ENCODE data around the gene DNAJB5. TPM values are rescaled to one million over a fixed set of nuclear protein-coding genes. Genes with fewer than 3 reads are reported as not detected.

Gene DNAJB5
- total and polyA plus RNA-seq, 11 donors: 33.6 to 166 (median 88.5) TPM

DNA sequence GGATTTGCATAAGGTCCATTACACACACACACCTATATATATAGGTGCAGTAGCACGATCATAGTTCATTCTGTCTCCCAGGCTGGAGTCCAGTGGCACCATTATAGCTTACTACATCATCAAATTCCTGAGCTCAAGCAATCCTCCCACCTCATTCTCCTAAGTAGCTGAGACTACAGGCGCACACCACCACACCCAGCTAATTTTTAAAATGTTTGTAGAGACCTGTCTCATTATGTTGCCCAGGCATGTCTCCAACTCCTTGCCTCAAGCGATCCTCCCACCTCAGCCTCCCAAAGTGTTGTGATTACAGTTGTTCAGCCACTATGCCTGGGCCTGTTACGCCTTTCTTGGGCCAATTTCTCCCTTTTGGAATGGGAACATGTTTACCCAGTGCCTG, 39.7 kb downstream of the DNAJB5 start:
- no peak for ATAC-seq
- DNase-seq: no peak
- 71 to 95% (median 91%) methylated on average over 3 to 4 of the region's 4 CpGs for WGBS, 4 donors
- H3K9me3 ChIP-seq: no peaks in the 10 kb centered on the region
- TF ChIP-seq POLR2A (IDR thresholded peaks at IDR 0.05) (no peak), CTCF (IDR thresholded peaks at IDR 0.05) (no peak)
- no peak overlapping the region for H3K4me3 ChIP-seq
- intact Hi-C loops (cut with DNase I): no loop called here
- peaks cover 0 to 16% (median 8%) of the 10 kb centered on the region in 12 donors for H3K4me1 ChIP-seq
- no peak overlapping the region for H3K27ac ChIP-seq
- H3K27me3 ChIP-seq: no peaks in the 10 kb centered on the region
- peaks cover 0 to 35% (median 10%) of the 10 kb centered on the region in 9 donors for H3K36me3 ChIP-seq

GRCh38 chr9:35029852-35030251, 40.3 kb downstream of the DNAJB5 start:
- Histone ChIP-seq H3K4me1 (peaks cover 0 to 16% (median 8%) of the 10 kb centered on the region in 12 donors), H3K27me3 (no peaks in the 10 kb centered on the region), H3K36me3 (peaks cover 0 to 38% (median 12%) of the 10 kb centered on the region in 9 donors), H3K9me3 (no peaks in the 10 kb centered on the region), H3K4me3 (no peak overlapping the region), H3K27ac (no peak overlapping the region)
- intact Hi-C loops (cut with DNase I): no loop called here
- peak in 1 of 5 donors; percentile 39 for DNase-seq
- peak in 2 of 4 donors; percentile 13 to 33 for ATAC-seq
- 71 to 79% (median 78%) methylated on average over 2 of the region's 2 CpGs for WGBS, 4 donors
- TF ChIP-seq CTCF (IDR thresholded peaks at IDR 0.05): no peak

GRCh38 chr9:35033101-35033500, 43.6 kb downstream of the DNAJB5 start:
- ATAC-seq (no peak), DNase-seq (no peak)
- WGBS, 4 donors: 89 to 94% (median 92%) methylated on average over 2 of the region's 2 CpGs
- Histone ChIP-seq H3K27ac (no peak overlapping the region), H3K4me1 (peaks cover 0 to 14% (median 3%) of the 10 kb centered on the region in 12 donors), H3K9me3 (no peaks in the 10 kb centered on the region), H3K36me3 (peaks cover 0 to 41% (median 15%) of the 10 kb centered on the region in 9 donors), H3K4me3 (no peak overlapping the region), H3K27me3 (no peaks in the 10 kb centered on the region)
- TF ChIP-seq CTCF (IDR thresholded peaks at IDR 0.05) (no peak), POLR2A (IDR thresholded peaks at IDR 0.05) (no peak)
- intact Hi-C loops (cut with DNase I): no loop called here

DNA sequence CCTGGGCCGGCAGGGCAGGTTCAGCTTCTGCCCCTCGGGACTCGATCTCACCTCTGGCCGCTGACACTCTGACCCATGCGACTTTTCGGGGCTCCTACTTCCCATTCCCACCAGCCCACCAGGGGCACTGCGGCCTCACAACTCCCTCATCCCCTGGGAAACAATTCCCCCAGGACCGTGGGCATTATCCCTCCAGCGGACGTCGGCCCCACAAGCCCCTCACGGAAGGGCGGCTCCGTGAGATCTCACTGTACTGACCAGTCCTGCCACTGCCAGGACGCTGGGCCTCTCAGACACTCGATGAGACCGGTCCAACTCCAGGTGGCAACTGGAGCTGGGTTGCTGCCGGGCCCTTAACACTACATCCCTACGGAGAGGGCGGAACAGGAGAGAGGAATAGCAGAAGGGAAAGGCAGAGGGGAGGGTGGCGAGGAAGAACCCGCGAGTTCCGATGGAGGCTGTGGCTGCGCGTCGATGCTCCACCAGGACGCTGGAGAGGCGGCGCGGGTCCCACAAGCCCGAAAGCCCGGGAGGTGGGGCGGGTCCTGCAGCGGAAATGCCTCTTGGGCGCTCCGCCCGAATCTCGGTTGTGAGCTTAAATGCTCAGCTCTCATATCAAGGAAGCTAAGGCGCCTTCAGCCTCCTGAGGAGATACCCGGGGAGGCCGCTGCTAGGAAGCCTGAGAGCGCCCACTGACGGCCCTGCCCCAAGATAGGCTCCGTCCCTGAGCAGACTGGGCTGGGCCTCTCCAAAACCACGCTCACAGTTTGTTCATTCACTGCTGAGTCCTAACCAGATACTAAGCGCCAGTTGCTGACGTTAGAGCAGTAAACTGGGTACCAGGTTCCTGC, 46.5 kb downstream of the DNAJB5 start:
- Histone ChIP-seq H3K36me3 (peaks cover 0 to 57% (median 11%) of the 10 kb centered on the region in 9 donors), H3K4me1 (peaks cover 0 to 10% (median 3%) of the 10 kb centered on the region in 12 donors), H3K27me3 (no peaks in the 10 kb centered on the region), H3K27ac (peak overlapping the region in 5 of 12 donors; percentile 1 to 33 (median 28)), H3K4me3 (peak overlapping the region in 11 of 12 donors; percentile 1 to 53 (median 43)), H3K9me3 (no peaks in the 10 kb centered on the region)
- peak; percentile 59 to 85 (median 70) for DNase-seq
- intact Hi-C loops (cut with DNase I): no loop called here
- peak in 3 of 4 donors; percentile 76 to 81 (median 78) for ATAC-seq
- 40 to 55% (median 48%) methylated on average over 40 to 48 of the region's 48 CpGs for WGBS, 4 donors
- TF ChIP-seq POLR2A (IDR thresholded peaks at IDR 0.05): no peak
- no peak for TF ChIP-seq CTCF (IDR thresholded peaks at IDR 0.05)

Measured in heart left ventricle (tissue), 16 donors.